ENCODE results near the gene ACTN4.

DNA sequence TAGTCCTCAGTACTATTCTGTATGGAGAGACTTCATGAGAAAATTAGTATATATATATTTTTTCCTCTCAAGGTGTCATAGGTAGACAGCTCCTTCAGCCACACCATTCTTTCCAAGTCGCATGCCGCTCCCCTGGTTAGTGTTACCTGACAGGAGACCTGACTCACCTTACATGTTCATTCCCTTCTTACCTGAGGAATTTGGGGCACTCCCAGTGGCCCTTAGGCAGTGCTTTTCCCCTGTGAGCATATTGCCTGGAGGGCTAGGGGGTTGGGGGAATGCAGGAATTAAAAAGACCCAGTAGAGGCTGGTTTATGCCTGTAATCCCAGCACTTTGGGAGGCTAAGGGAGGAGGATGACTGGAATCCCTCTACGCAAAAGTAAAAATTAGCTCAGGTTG lies 9.0 kb upstream of the ACTN4 start:
- TF ChIP-seq, protein P1, sequence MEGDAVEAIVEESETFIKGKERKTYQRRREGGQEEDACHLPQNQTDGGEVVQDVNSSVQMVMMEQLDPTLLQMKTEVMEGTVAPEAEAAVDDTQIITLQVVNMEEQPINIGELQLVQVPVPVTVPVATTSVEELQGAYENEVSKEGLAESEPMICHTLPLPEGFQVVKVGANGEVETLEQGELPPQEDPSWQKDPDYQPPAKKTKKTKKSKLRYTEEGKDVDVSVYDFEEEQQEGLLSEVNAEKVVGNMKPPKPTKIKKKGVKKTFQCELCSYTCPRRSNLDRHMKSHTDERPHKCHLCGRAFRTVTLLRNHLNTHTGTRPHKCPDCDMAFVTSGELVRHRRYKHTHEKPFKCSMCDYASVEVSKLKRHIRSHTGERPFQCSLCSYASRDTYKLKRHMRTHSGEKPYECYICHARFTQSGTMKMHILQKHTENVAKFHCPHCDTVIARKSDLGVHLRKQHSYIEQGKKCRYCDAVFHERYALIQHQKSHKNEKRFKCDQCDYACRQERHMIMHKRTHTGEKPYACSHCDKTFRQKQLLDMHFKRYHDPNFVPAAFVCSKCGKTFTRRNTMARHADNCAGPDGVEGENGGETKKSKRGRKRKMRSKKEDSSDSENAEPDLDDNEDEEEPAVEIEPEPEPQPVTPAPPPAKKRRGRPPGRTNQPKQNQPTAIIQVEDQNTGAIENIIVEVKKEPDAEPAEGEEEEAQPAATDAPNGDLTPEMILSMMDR (IDR thresholded peaks at IDR 0.05), result no peak
- TF ChIP-seq POLR2A (IDR thresholded peaks at IDR 0.05), result no peak
